Measurements from ENCODE around the gene ATP6V0E2. TPM values are rescaled to one million over a fixed set of nuclear protein-coding genes. Genes with fewer than 3 reads are reported as not detected.

Gene ATP6V0E2
- total RNA-seq, 1 experiment from 2014 or later = 19.0 TPM

- Histone ChIP-seq H4K91ac (ENCODE audit: insufficient read length, low read depth, low read length) (no peak overlapping the region), H3K4me1 (ENCODE audit: insufficient read depth, low read length) (no peaks in the 10 kb centered on the region), H3K23me2 (ENCODE audit: insufficient read length, low read depth, low read length, poor library complexity, severe bottlenecking) (no peaks in the 10 kb centered on the region), H2BK5ac (ENCODE audit: insufficient read length, low read length) (no peak overlapping the region), H3K79me1 (ENCODE audit: insufficient read depth, low read depth, low read length, poor library complexity, severe bottlenecking) (no peaks in the 10 kb centered on the region), H3K9ac (ENCODE audit: extremely low read depth, insufficient read length, low read length) (no peak overlapping the region), H3K56ac (ENCODE audit: insufficient read length, low read depth, low read length) (no peak overlapping the region), H3K14ac (ENCODE audit: insufficient read depth, low read length) (no peak overlapping the region), H3K23ac (ENCODE audit: insufficient read length, low read depth, low read length) (no peak overlapping the region), H2BK12ac (ENCODE audit: insufficient read length, low read depth, low read length) (no peak overlapping the region), H2BK120ac (ENCODE audit: low read depth, low read length, poor library complexity, severe bottlenecking) (no peak overlapping the region), H3T11ph (ENCODE audit: low read length) (no peak overlapping the region), H3K27ac (ENCODE audit: insufficient read length, low read depth, low read length) (no peak overlapping the region), H2BK15ac (ENCODE audit: low read depth, low read length) (no peak overlapping the region), H3K4ac (ENCODE audit: low read depth, low read length) (no peak overlapping the region), H3K18ac (ENCODE audit: insufficient read length, low read depth, low read length) (no peak overlapping the region), H3K4me2 (ENCODE audit: insufficient read depth, insufficient read length, low read length) (no peak overlapping the region), H2AFZ (ENCODE audit: low read length) (no peak overlapping the region), H4K5ac (ENCODE audit: insufficient read length, low read depth, low read length) (no peak overlapping the region), H2AK5ac (ENCODE audit: insufficient read length, low read length) (no peak overlapping the region), H4K8ac (replicated peaks; ENCODE audit: insufficient read length, low read depth, low read length) (no peak overlapping the region), H3K79me2 (ENCODE audit: insufficient read depth, low read length) (no peaks in the 10 kb centered on the region), H3K27me3 (ENCODE audit: insufficient read depth, low read length) (no peaks in the 10 kb centered on the region), H2BK20ac (ENCODE audit: low read depth, low read length, poor library complexity, severe bottlenecking) (no peak overlapping the region), H4K20me1 (ENCODE audit: control insufficient read depth, insufficient read depth, insufficient read length) (no peaks in the 10 kb centered on the region), H3K9me3 (ENCODE audit: control insufficient read depth, low read depth, low read length) (no peaks in the 10 kb centered on the region)
- WGBS (ENCODE audit: extremely low coverage, insufficient read length, low lambda C conversion rate) = no CpG with 5 or more reads among the region's 8 CpGs
- no peaks in the 10 kb centered on the region; a peak in 1 of 5 replicates for H3K9me3 Mint-ChIP-seq
- no peak for TF ChIP-seq CTCF (conservative IDR thresholded peaks at IDR 0.05)
- no peak overlapping the region for H3K27ac Mint-ChIP-seq
- H3K36me3 Mint-ChIP-seq (ENCODE audit: insufficient read depth in 1 of 3, low read depth in 3 of 3) = peaks cover 0 to 2% (median 0%) of the 10 kb centered on the region in 3 experiments; a peak in 1 of 7 replicates
- peaks cover 19 to 23% of the 10 kb centered on the region in 2 experiments for H3K4me1 Mint-ChIP-seq
- H3K27me3 Mint-ChIP-seq (ENCODE audit: low read depth) = peaks cover 25% of the 10 kb centered on the region
- no peak for DNase-seq
- H3K4me3 Mint-ChIP-seq = no peak overlapping the region
Observed at GRCh38 chr7:149883048-149883438, 9.3 kb downstream of the ATP6V0E2 start.
